GM12873 (cell line): ENCODE measurements around the gene SEL1L.
A peak's percentile ranks its signal among the peaks of the same experiment; 100 is the strongest.

Experiments
- TF ChIP-seq, protein P1 (sequence below): IDR thresholded peaks from 2 replicates; pipeline ENCODE4 v1.5.1; 2012; ENCODE audit warnings: low read depth, mild to moderate bottlenecking, moderate library complexity, low read length, control low read depth; ENCODE audit not compliant: insufficient read depth; ENCODE audit errors: missing control alignments

The SEL1L gene

DNA sequence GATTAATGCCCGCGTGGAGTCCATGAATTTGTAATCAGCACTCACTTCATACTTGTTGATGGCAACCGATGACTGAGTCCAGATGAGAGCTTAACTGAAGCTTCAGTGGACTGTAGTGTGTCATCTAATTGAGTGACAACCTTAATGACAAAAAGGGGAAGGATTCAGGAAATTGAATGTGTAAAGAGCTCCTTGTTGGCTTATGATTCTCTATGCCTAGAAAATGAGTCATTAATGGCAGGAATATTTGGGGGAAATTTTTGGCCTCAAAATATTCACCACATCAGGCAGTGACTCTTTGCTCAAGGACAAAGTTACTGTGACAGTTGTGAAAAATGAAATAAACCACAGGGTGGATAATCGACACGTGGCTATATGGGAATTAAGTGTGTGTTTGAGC lies 78.3 kb downstream of the SEL1L start:
- TF ChIP-seq, protein P1, sequence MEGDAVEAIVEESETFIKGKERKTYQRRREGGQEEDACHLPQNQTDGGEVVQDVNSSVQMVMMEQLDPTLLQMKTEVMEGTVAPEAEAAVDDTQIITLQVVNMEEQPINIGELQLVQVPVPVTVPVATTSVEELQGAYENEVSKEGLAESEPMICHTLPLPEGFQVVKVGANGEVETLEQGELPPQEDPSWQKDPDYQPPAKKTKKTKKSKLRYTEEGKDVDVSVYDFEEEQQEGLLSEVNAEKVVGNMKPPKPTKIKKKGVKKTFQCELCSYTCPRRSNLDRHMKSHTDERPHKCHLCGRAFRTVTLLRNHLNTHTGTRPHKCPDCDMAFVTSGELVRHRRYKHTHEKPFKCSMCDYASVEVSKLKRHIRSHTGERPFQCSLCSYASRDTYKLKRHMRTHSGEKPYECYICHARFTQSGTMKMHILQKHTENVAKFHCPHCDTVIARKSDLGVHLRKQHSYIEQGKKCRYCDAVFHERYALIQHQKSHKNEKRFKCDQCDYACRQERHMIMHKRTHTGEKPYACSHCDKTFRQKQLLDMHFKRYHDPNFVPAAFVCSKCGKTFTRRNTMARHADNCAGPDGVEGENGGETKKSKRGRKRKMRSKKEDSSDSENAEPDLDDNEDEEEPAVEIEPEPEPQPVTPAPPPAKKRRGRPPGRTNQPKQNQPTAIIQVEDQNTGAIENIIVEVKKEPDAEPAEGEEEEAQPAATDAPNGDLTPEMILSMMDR: no peak

DNA sequence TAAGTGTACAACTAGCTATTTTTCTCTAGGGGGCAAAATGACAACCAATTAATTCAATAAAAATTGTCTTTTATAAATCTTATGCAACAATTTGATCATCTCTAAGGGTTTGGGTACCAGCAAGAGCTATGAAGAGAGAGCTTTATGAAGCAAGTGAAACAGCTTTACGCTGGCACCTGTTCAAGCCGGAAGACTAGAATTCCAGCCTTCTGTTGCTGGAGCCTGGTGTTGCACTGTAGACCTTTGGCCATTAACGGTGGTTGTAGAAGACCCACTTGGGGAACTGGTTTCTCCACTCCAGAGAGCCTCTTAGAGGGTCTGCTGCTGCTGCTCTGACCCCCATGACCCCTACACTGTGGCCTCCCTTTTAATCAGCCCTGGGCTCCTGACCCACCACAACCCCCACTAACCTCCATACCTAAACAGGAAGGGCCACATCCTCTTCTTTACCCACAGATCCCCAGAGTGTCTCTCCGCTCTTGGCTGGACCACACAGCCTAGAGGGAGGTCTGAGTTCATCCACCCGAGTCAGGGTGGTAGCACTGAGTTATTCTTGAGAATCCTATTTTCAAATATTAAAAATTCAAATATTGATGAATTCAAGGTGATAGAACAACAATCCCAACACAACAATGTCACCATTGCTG lies 79.0 kb downstream of the SEL1L start:
- TF ChIP-seq, protein P1: no peak

DNA sequence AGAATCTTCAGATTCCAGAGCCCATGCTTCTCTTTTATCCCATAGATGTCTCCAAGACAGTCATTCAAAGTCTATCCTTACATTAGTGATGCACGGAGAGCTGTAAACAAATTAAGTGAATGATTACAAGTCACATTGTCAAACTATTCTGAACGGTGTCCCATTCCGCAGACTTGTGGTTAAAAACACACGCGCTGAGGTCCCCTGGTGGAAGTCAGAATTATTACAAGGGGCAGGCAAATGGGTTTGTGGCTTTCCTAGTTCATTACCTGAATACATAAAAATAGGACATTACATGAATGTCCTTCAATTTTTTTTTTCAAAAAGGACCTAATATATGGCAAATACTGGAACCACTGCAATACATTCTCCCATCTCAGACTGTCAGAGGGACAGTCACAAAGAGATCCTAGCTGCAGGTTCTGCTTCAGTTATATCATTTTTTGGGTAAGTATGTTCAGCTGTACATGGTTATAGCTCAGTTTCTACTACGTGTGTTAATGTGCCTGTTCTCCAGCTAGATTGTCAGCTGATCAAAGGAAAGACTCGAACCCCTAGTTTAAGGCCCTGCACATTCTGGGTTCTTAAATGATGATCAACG lies 80.4 kb downstream of the SEL1L start:
- TF ChIP-seq, protein P1: peak; percentile 79

DNA sequence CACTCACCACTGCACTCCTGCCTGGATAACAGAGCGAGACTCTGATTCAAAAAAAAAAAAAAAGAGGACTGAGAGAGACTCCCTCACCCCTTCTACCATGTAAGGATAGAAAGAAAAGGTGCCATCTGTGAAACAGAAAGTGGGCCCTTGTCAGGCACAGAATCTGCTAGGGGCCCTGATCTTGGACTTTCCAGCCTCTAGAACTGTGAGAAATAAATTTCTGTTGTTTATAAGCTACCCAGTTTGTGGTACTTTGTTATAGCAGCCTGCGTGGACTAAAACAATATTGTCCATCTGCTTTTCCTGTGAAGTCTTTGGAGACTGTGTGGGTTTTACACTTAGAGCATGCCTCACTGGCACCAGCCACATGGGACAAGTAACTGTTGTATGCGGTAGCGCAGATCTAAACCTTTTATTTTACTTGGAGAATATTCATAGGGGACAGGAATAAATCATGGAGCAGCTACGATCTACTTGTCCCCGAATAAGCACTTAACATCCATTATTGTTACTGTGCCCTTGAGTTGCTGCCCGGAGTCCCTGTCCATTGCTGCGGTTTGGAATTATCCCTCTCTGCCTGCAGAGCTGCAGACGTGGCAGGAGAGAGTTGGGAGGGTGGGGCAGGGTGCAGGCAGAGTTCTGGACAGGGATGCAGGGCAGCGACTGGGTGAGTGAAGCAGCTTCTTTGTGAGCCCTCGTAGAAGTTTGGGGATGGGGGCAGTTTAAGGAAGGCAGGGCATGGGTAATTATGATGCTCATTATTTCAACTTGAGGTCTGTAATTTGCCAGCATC lies 81.1 kb downstream of the SEL1L start:
- TF ChIP-seq, protein P1: no peak

DNA sequence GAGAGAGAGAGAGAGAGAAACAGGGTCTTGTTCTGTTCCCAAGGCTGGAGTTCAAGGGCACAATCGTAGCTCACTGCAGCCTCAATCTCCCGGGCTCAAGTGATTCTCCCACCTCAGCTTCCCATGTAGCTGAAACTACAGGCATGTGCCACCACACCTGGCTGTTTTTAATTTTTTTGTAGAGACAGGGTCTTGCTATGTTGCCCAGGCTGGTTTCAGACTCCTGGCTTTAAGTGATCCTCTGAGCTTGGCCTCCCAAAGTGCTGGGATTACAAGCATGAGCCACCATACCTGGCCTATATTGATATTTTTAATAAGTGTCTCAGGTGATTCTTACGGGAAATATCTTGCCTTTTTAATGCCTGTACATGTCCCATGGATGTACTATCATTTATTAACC lies 82.7 kb downstream of the SEL1L start:
- TF ChIP-seq, protein P1: no peak

DNA sequence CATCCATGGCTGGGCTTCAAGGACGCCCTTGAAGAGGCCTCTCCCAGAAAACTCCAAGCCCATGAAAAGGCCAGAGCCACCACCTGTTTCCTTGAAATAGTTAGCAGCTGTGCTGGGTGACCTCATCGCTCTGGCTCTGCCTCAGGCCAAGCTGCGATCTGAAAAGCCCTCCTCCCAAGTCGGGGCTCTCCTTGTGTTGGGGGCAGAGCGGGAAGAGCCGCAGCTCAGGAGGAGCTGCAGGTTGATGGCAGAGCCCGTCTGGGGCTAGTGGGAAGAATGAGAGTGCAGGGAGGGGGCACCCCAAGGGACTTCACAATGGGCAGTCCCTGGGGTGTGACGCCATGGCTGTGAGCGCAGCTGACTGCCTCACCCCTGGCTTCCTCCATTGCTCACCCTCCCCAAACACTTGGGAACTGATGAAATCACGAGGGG lies 83.5 kb downstream of the SEL1L start:
- TF ChIP-seq, protein P1: no peak

DNA sequence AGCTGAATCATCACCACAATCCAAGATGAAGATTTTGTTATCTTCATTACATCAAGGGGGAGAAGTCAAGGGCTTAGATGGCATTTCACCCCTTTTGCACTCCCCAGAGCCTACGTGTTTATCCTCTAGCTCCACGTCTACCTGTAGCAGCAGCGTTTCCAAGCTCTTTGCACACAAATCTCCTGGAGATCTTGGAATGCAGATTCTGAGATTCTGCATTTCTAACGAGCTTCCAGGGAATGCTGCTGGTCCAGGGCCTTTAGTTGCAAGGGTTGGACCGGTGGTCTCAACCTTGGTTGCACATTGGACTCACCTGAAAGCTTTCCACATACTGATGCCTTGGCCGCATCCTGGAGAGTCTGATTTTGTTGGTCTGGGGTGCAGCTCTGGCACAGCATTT lies 84.1 kb downstream of the SEL1L start:
- TF ChIP-seq, protein P1: no peak
